Posterior vena cava (tissue), 2 donors: ENCODE measurements around the gene IKBKE. TPM values are rescaled to one million over a fixed set of nuclear protein-coding genes. Genes with fewer than 3 reads are reported as not detected.

ENCODE experiments used
- microRNA-seq, 2 donors: library from miRNA; unstranded; fragments of <30 nt; microRNA quantifications; one replicate each; pipeline ENCODE4 v1.2.0, GENCODE V29; 2020 to 2021; ENCODE audit warnings: borderline microRNAs expressed in 2 of 2
- total RNA-seq, 2 donors: library from RNA; stranded (reverse); fragmentation: NEBNext Ultra II Directional; extraction: Animal tissue kit (Norgen Biotek cat#: 25700); gene quantifications; one replicate each; pipeline ENCODE4 v1.2.1, GENCODE V29; 2021
- donor health status: DM: yes; HTN: yes; CAD: no.
- donor health status: DM: yes; HTN: yes; CAD: no.

The IKBKE gene
- total RNA-seq, 2 donors from 2014 or later = 4.8 to 6.5 TPM

Small RNAs within 50 kb of the gene (microRNA-seq; reads per million reads assigned to microRNA genes)
- gene MIR6769B = 0 reads per million in 2 donors

Other genes starting within 250 kb of the IKBKE start
- 10 to 100 TPM; 11.0 to 13.3 TPM for gene RASSF5, start 37.1 kb downstream of the IKBKE start, total RNA-seq
- 10 to 100 TPM; 32.4 to 34.3 TPM for gene EIF2D, start 142.0 kb downstream of the IKBKE start, total RNA-seq
- 10 to 100 TPM in 1 of 2 donors, 1 to 10 TPM in 1; 8.4 to 10.7 TPM for gene DYRK3, start 165.1 kb downstream of the IKBKE start, total RNA-seq
- gene MAPKAPK2, start 214.4 kb downstream of the IKBKE start, total RNA-seq = 100 to 1,000 TPM in 1 of 2 donors, 10 to 100 TPM in 1; 69.0 to 102 TPM